ENCODE results near the gene TOMM20.

TOMM20 gene

DNA sequence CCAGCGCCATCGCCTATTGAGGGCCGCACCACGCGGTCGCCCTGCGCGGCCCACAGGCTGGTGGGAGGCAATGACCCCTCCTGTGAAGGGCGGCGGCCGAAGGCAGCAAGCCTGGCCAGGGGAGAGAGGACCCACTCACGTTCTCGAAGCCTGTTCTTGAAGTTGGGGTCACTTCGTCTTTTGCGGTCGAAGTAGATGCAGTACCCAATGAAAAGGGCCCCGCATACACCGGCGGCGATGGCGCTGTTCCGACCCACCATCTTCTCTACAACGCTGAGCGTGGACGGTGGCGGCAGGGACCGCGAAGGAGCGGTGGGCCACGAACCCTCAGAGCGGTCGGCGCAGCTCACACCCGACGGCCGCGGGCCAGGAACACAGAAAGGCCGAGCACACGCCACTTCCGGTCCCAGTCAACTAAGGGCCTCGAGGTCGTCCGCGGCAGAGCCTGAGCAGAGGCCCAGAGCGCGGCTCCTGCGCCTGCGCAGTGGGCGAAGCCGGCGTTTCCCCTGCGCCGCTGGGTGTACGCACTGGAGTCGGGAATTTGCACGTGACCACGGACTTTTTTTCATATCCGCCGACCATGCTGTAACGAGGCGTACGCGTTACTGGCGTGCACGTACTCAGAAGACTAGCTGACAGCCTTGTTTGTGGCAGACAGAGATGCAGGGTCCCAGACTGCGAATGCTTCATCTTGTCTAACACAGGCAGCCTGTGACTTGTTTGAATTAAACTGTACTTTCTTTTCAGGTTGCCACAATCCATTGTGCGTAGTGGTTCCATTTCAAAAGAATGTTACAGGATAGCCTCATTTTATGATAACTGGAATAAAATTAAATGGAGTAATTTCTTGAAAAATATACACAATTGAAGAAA lies at the start of gene TOMM20:
TSS of gene TOMM20 (minus strand) at position 382 of the 873 bp plus-strand sequence. CDS start at position 260, 122 bp downstream.
- POLR2A ChIA-PET = interaction anchor here (0.8 to 2.6 kb wide), 9 partner anchors 9 to 32 kb away, joined by 3 to 19 read pairs (median 3); partner anchors contain the start of gene RBM34
- H3K36me3 ChIP-seq (ENCODE audit: control insufficient read depth in 2 of 2, insufficient read depth in 1 of 2, low read length in 2 of 2) = peaks cover 41 to 58% of the 10 kb centered on the region in 2 experiments
- TF ChIP-seq ZNF394 (tag by site-specific recombination; IDR thresholded peaks at IDR 0.05; ENCODE audit: borderline replicate concordance) (no peak; the same call in 1 of the 2 replicates), ZNF792 (tag by site-specific recombination; IDR thresholded peaks at IDR 0.05) (peak; percentile 69), ZBTB10 (tag by site-specific recombination; IDR thresholded peaks at IDR 0.05) (peak; percentile 88), ZNF639 (tag by site-specific recombination; IDR thresholded peaks at IDR 0.05) (no peak), ZNF776 (tag by site-specific recombination; IDR thresholded peaks at IDR 0.05; ENCODE audit: borderline replicate concordance) (no peak), ZNF571 (tag by site-specific recombination; IDR thresholded peaks at IDR 0.05) (no peak), PRDM1 (tag by site-specific recombination; IDR thresholded peaks at IDR 0.05) (no peak), ZXDB (tag by site-specific recombination; IDR thresholded peaks at IDR 0.05) (peak; percentile 97), RBAK (tag by site-specific recombination; IDR thresholded peaks at IDR 0.05) (no peak), TRIM28 (IDR thresholded peaks at IDR 0.05; ENCODE audit: borderline replicate concordance, low read length) (peak; percentile 65; the same call in 1 of the 2 replicates), ZNF843 (tag by site-specific recombination; IDR thresholded peaks at IDR 0.05) (peak; percentile 78; the same call in 1 of the 2 replicates), ZNF501 (tag by site-specific recombination; IDR thresholded peaks at IDR 0.05) (peak; percentile 100), ZNF416 (tag by site-specific recombination; IDR thresholded peaks at IDR 0.05) (no peak), ZNF121 (tag by site-specific recombination; IDR thresholded peaks at IDR 0.05) (0 out of 2 replicates have a peak, but pooled peaks have one; percentile 23), ZNF560 (tag by site-specific recombination; IDR thresholded peaks at IDR 0.05; ENCODE audit: borderline replicate concordance) (no peak), OVOL3 (tag by site-specific recombination; IDR thresholded peaks at IDR 0.05) (peak; percentile 18; the same call in 1 of the 2 replicates), GLIS1 (tag by site-specific recombination; IDR thresholded peaks at IDR 0.05) (peak; percentile 16), ZBTB17 (tag by site-specific recombination; IDR thresholded peaks at IDR 0.05) (peak; percentile 98), FEZF1 (tag by site-specific recombination; IDR thresholded peaks at IDR 0.05) (peak; percentile 60)
- TF ChIP-seq, protein P1, sequence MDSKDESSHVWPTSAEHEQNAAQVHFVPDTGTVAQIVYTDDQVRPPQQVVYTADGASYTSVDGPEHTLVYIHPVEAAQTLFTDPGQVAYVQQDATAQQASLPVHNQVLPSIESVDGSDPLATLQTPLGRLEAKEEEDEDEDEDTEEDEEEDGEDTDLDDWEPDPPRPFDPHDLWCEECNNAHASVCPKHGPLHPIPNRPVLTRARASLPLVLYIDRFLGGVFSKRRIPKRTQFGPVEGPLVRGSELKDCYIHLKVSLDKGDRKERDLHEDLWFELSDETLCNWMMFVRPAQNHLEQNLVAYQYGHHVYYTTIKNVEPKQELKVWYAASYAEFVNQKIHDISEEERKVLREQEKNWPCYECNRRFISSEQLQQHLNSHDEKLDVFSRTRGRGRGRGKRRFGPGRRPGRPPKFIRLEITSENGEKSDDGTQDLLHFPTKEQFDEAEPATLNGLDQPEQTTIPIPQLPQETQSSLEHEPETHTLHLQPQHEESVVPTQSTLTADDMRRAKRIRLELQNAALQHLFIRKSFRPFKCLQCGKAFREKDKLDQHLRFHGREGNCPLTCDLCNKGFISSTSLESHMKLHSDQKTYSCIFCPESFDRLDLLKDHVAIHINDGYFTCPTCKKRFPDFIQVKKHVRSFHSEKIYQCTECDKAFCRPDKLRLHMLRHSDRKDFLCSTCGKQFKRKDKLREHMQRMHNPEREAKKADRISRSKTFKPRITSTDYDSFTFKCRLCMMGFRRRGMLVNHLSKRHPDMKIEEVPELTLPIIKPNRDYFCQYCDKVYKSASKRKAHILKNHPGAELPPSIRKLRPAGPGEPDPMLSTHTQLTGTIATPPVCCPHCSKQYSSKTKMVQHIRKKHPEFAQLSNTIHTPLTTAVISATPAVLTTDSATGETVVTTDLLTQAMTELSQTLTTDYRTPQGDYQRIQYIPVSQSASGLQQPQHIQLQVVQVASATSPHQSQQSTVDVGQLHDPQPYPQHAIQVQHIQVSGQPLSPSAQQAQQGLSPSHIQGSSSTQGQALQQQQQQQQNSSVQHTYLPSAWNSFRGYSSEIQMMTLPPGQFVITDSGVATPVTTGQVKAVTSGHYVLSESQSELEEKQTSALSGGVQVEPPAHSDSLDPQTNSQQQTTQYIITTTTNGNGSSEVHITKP (tag by site-specific recombination; IDR thresholded peaks at IDR 0.05) = 0 out of 2 replicates have a peak, but pooled peaks have one; percentile 23
- TF ChIP-seq, protein P2, sequence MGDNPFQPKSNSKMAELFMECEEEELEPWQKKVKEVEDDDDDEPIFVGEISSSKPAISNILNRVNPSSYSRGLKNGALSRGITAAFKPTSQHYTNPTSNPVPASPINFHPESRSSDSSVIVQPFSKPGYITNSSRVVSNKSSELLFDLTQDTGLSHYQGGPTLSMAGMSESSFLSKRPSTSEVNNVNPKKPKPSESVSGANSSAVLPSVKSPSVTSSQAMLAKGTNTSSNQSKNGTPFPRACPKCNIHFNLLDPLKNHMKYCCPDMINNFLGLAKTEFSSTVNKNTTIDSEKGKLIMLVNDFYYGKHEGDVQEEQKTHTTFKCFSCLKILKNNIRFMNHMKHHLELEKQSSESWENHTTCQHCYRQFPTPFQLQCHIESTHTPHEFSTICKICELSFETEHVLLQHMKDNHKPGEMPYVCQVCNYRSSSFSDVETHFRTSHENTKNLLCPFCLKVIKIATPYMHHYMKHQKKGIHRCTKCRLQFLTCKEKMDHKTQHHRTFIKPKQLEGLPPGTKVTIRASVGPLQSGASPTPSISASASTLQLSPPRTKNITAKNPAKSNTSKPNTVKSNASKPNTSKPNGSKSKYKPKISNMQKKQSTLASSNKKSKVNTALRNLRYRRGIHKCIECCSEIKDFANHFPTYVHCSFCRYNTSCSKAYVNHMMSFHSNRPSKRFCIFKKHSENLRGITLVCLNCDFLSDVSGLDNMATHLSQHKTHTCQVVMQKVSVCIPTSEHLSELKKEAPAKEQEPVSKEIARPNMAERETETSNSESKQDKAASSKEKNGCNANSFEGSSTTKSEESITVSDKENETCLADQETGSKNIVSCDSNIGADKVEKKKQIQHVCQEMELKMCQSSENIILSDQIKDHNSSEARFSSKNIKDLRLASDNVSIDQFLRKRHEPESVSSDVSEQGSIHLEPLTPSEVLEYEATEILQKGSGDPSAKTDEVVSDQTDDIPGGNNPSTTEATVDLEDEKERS (tag by site-specific recombination; IDR thresholded peaks at IDR 0.05) = 0 out of 2 replicates have a peak, but pooled peaks have one; percentile 77
- TF ChIP-seq, protein P3, sequence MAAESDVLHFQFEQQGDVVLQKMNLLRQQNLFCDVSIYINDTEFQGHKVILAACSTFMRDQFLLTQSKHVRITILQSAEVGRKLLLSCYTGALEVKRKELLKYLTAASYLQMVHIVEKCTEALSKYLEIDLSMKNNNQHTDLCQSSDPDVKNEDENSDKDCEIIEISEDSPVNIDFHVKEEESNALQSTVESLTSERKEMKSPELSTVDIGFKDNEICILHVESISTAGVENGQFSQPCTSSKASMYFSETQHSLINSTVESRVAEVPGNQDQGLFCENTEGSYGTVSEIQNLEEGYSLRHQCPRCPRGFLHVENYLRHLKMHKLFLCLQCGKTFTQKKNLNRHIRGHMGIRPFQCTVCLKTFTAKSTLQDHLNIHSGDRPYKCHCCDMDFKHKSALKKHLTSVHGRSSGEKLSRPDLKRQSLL (tag by site-specific recombination; IDR thresholded peaks at IDR 0.05) = peak; percentile 20; the same call in 1 of the 2 replicates
- TF ChIP-seq, protein P4, sequence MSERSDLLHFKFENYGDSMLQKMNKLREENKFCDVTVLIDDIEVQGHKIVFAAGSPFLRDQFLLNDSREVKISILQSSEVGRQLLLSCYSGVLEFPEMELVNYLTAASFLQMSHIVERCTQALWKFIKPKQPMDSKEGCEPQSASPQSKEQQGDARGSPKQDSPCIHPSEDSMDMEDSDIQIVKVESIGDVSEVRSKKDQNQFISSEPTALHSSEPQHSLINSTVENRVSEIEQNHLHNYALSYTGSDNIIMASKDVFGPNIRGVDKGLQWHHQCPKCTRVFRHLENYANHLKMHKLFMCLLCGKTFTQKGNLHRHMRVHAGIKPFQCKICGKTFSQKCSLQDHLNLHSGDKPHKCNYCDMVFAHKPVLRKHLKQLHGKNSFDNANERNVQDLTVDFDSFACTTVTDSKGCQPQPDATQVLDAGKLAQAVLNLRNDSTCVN (tag by site-specific recombination; optimal IDR thresholded peaks at IDR 0.05) = peak; percentile 97

More for the DNA sequence above, at the start of gene TOMM20:
- H3K4me3 ChIP-seq (ENCODE audit: low read depth, low read length) = peak within 1 kb of the TSS; percentile 59
- no peaks in the 10 kb centered on the region for H3K9me3 ChIP-seq (ENCODE audit: control insufficient read depth, insufficient read depth, low read depth, low read length)
- H3K4me1 ChIP-seq (ENCODE audit: control insufficient read depth, insufficient read depth, low read length) = peaks cover 2% of the 10 kb centered on the region; the same call in 1 of the 2 replicates
- CTCF ChIA-PET = interaction anchor here (0.7 kb wide), 1 partner anchor 812 kb away, joined by 3 read pairs; no protein-coding TSS in a partner anchor
- H3K27ac ChIP-seq (ENCODE audit: extremely low read depth, low read depth, low read length) = peak within 1 kb of the TSS; percentile 91
